ENCODE data around the gene FAM222A.

- TF ChIP-seq CTCF (conservative IDR thresholded peaks at IDR 0.05; ENCODE audit: low read depth, low read length): no peak
- TF ChIP-seq POLR2A (IDR thresholded peaks at IDR 0.05; ENCODE audit: low read depth, low read length): no peak
- TF ChIP-seq MXI1 (IDR thresholded peaks at IDR 0.05; ENCODE audit: borderline replicate concordance, low read depth, low read length): no peak
- TF ChIP-seq CEBPB (IDR thresholded peaks at IDR 0.05; ENCODE audit: low read depth, low read length): no peak
- TF ChIP-seq RCOR1 (IDR thresholded peaks at IDR 0.05; ENCODE audit: insufficient replicate concordance, low read length): no peak
- no peak for TF ChIP-seq MAZ (IDR thresholded peaks at IDR 0.05; ENCODE audit: borderline replicate concordance, low read depth, low read length)
- no peak for TF ChIP-seq RFX5 (IDR thresholded peaks at IDR 0.05; ENCODE audit: low read depth, low read length)
- TF ChIP-seq USF2 (IDR thresholded peaks at IDR 0.05; ENCODE audit: low read depth, low read length): no peak
- no peak for TF ChIP-seq SMC3 (IDR thresholded peaks at IDR 0.05; ENCODE audit: low read depth, low read length)
- no peak for TF ChIP-seq CHD1 (IDR thresholded peaks at IDR 0.05; ENCODE audit: low read depth, low read length)
Measured at GRCh38 chr12:109758426-109759420, 45.1 kb downstream of the FAM222A start.
